SHP77 (cell line): ENCODE measurements around the gene ZBED5.

Source experiments
- DNase-seq, 2 experiments: peaks; one replicate each; lab custom pipeline; 2025; lab: John Stamatoyannopoulos, UW

ZBED5 gene

GRCh38 chr11:10878408-10879214, 20.8 kb upstream of the ZBED5 start:
- DNase-seq: no peak

DNA sequence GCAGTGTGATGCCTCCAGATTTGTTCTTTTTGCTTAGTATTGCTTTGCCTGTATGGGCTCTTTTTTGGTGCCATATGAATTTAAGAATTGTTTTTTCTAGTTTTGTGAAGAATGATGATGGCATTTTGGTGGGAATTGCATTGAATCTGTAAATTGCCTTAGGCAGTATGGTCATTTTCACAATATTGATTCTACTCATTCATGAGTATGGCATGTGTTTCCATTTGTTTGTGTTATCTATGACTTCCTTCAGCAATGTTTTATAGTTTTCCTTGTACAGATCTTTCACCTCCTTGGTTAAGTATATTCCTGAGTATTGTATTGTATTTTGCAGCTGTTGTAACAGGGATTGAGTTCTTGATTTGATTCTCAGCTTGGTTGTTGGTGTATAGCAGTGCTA, 18.3 kb upstream of the ZBED5 start:
- DNase-seq: no peak

DNA sequence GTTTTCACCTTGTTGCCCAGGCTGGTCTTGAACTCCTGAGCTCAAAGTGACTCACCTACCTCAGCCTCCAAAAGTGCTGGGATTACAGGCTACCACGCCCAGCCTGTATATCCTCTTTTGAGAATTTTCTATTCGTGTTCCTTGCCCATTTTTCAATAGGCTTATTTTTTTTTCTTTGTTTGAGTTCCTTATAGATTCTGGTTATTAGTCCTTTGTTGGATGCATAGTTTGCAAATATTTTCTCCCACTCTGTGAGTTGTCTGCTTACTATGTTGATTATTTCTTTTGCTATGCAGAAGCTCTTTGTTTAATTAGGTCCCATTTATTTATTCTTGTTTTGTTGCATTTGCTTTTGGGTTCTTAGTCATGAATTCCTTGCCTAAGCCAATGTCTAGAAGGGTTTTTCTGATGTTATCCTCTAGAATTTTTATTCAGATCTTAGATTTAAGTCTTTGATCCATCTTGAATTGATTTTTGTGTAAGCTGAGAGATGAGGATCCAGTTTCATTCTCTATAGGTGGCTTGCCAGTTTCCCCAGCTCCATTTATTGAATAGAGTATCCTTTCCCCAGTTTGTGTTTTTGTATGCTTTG, 17.7 kb upstream of the ZBED5 start:
- no peak for DNase-seq

GRCh38 chr11:10872097-10872496, 14.2 kb upstream of the ZBED5 start:
- no peak for DNase-seq

DNA sequence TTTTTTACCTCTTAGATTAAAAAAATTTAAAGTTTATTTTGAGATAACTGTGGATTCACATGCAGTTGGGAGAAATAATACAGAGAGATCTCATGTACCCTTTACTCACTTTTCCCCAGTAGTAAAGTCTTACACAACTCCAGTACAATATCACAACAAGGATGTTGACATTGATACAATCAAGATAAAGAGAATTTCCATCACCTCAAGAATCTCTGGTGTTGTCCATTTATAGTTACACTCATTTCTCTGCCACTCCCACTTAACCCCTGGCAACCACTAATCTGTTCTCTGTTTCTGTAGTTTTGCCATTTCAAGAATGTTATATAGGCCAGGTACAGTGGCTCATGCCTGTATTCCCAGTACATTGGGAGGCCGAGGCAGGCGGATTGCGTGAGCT, 10.5 kb upstream of the ZBED5 start:
- DNase-seq: no peak

DNA sequence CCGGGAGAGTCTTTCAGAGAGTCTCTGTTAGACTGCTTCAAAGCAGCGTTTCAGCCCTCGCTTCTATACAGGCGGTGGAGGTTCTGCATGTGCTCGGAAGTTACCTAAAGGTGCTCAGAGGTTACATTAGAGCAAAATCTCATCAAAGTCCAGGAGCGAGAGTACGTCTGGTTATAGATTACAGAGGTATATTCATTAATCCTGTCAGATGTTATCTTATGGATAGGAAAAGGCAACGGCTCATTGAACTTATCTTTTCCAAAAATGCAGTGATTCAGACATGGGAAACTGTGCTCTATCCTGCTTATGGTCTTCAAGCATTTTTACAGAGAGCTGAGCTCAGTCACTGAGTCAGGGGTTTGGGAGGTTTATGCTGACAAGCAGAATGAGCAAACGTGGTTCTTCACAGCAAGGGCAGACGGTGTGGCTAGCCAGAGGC, 9.1 kb upstream of the ZBED5 start:
- DNase-seq: no peak

GRCh38 chr11:10865837-10866270, 8.0 kb upstream of the ZBED5 start:
- no peak for DNase-seq

DNA sequence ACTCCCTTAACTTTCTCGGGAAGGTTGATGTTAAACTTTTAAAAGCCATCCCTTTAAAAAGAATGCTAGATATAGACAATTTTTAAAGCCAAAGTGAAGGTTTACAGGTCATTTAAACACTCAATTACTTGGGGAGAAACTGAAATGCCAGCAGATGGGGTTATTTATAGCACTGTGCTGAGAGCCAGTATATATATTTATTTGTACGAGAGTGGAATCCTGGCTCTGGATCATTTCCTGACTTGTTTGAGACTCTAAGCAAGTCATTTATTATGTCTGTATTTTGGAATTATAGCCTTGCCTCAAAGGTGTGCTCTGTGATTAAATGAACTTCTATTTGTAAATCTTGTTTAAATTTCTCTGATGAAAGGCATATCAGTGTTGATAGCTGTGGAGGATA, 6.8 kb upstream of the ZBED5 start:
- no peak for DNase-seq

DNA sequence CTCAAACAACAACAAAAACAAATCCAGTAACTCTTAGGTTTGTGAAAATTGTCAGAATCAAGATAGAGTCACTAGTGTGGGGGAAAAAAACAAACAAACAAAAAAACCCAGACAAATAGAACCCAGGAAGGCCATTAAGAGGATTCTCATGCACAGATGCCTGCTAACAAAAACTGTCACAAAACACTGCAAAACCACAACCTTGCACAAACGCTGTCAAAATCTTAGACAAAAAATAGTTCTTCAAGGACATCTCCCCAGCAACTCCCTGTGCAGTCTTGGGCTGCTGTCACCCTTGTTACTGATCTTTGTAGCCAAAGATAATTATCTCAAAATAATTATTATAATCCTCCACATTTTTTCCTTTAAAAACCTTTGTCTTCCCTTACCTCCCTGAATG, 4.6 kb upstream of the ZBED5 start:
- DNase-seq: no peak

DNA sequence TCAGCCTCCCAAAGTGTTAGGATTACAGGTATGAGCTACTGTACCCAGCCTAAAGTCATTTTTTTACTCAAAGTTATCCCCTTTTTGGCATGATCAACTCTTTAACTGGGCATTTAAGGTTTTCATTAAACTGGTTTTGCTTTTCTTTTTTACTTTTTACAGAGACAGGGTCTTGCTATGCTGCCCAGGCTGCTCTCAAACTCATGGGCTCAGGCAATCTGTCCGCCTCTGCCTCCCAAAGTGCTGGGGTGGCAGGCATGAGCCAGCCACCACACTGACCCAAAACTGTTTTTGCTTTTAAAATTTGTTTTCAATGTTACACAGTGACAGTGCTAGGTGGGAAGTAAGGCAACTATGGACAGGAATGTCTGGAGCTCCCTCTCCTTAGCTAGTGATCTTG, 3.9 kb upstream of the ZBED5 start:
- DNase-seq: no peak

- DNase-seq: no peak
Measured at GRCh38 chr11:10861047-10861446, 3.2 kb upstream of the ZBED5 start.

DNA sequence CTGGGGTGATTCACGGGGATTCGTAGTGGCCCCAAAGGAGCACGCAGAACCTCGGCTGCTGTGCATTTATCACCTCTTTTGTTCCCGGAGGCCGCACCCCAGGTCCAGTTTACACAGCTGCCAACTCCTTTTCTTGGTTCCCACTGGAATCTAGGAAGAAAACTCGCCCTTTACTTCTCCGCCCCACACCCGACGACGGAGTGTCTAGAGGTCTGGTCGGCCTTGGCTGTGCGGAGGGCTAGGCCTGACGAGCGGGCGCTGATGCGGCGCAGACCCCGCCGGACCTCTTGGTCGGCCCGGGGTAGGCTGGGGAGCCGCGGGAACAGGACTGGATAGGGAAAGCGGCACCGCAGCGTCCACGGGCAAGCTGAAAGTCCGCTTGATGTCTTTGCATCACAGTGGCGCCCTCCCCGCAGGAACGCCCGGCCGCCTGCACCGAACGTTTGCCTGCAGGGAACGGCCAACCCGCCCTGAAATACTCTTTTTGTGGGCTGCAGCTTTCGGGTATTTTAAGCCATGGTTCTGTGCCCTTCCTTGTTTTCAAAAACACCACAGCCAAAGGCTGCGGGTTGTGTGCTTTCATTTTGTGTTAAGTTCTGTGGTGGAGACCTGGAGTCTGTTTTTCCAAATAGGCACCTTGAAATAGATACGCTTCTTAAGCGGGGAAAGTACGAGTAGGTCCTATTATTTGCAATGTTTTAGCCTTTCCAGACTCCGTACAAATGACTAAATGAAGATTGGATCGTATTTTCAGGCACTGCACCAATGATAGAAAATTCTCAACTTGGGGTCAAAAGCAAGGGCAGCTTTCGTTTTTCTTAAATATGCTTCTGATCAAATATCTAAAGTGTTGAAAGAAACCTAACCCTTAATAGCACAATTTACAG, 829 bp upstream of the ZBED5 start:
- DNase-seq: peak in 1 of 2 experiments; percentile 25

- DNase-seq: no peak
Measured at GRCh38 chr11:10857459-10857708, 469 bp downstream of the ZBED5 start.

DNA sequence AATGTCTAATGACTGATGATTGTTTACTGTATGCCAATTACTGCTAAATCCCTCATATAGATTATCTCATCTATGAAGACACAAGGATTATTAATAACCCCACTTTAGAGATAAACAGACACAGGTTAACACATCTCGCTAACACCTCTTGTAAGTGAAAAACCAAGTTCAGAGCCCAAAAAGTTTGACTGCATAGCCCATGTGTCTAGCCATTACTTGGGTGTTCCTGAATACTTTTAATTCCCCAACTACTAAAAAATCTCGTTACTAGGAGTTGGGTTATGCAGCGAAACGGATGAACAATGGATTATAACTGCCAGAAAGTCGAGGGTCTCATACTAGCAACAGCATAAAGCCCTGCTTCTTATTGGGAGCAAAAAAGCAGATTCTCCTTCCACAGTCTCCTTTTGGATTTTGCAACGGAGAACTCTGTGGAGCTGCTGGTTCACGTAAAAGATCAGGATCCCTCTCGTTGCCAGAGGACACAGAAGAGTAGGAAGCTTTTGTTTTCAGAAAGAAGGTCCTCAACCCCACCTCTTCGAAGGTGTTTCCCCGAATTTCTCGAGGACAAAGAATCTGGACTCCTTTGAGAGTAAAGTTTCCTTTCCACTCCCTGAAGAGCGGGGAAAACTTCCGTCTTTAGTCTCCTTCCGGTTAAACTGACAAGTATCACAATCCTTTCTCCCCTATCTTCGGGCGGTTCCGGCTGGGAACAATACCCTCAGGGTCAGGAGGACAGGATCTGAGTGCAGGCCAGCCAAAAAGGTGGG, 979 bp downstream of the ZBED5 start:
- peak in 1 of 2 experiments; percentile 15 for DNase-seq

DNA sequence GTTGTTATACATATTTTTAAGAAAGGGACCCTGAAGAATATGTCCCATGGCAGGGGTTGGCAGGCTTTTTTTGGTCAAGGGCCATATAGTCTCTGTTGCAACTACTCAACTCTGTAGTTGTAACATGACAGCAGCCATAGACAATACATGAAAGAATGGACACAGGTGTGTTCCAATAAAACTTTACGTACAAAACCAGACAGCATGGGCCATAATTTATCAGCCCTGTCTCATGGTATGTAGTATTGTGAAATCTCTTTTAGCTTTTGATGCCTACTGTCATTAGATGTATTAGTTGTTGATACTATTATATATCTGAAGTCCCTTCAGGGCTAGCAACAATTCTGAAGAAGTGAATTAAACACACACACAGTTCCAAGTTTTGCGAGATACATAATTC, 2.6 kb downstream of the ZBED5 start:
- no peak for DNase-seq

DNA sequence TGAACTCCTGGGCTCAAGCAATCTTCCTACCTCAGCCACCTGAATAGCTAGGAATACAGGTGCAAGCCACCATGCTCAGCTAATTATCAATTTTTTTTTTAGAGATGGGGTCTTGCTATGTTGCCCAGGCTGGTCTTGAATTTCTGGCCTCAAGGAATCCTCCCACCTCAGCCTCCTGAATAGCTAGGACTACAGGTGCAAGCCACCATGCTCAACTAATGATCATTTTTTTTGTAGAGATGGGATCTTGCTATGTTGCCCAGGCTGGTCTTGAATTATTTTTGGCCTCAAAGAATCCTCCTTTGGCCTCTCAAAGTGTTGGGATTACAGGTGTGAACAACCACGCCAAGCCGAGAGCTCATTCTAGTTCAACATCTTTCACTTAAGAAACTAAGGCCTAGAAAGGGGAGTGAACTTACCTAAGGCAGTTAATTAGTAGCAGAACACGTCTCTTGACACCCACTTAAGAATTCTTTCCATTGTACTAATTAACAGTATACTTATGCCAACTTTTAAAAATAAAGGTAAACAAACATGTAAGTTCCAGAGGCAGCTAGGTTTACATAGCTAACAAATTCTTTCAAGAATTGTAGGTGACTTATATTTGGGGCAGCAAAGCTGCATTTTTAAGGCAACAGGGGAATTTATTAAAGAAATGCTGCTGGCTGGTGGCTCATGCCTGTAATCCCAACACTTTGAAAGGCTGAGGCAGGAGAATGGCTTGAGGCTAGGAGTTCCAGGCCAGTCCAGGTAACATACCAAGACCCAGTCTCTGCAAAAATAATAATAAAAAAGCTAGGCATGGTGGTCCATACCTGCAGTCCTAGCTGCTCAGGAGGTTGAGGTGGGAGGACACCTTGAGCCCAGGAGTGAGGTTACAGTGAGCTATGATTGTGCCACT, 9.6 kb downstream of the ZBED5 start:
- DNase-seq: no peak

GRCh38 chr11:10846660-10847059, 11.2 kb downstream of the ZBED5 start:
- no peak for DNase-seq

DNA sequence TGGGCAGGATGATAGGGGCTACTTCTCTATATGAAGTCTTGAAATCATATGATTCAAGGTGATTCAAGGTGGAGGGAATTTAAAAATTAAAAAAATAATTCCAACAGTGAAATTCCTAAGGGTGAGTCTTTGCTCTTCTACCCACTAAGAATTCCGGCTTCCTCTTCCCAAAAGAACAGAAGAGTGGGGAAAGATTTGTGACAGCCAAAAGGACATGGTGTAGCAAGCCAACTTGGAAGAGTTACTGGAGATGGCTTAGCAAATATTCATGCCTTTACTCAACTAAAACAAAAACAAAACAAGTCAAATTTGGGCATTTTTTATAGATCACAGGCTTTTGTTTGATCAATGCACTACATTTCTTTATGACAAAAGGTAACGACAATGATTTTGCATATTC, 12.3 kb downstream of the ZBED5 start:
- no peak for DNase-seq

- DNase-seq: no peak
Measured at GRCh38 chr11:10844796-10845195, 13.1 kb downstream of the ZBED5 start.

- DNase-seq: no peak
Measured at GRCh38 chr11:10844356-10844755, 13.5 kb downstream of the ZBED5 start.

GRCh38 chr11:10838881-10839280, 19.0 kb downstream of the ZBED5 start:
- no peak for DNase-seq
